Adrenal gland (tissue), 5 donors: ENCODE results near the gene PRMT5.

ENCODE experiments used
- CTCF ChIP-seq, 6 experiments: fragments of 450-650 bp in 4 of 6; fragments of 200-600 bp in 2 of 6; sonication (generic) in 1 of 6; IDR thresholded peaks; 1 replicate in 5 of 6; 2 replicates in 1 of 6; pipeline versions ENCODE4 v1.5.1 to v1.8.0; 2016 to 2021; ENCODE audit warnings: antibody characterized with exemption in 6 of 6, mild to moderate bottlenecking in 2 of 6, moderate library complexity in 1 of 6
- POLR2A ChIP-seq, 2 donors: fragments of 450-650 bp; IDR thresholded peaks; one replicate each; pipeline ENCODE4 v1.6.1; 2017; ENCODE audit warnings: antibody characterized with exemption in 2 of 2, mild to moderate bottlenecking in 2 of 2, moderate library complexity in 1 of 2
- donor health status: DM: no; HTN: no; CAD: no.

GRCh38 chr14:22875003-22875747 is 54.0 kb downstream of the PRMT5 start:
- TF ChIP-seq CTCF (IDR thresholded peaks at IDR 0.05) (no peak), POLR2A (IDR thresholded peaks at IDR 0.05) (no peak)
